22Rv1 (cell line): ENCODE results near the gene EPS15.
"Not testable (repeated sequence)": the region's sequence is repeated elsewhere in the genome, so short reads cannot be mapped to it uniquely, and the experiment has no call there.

Source experiments
- H3K27ac ChIP-seq: fragments of 450-650 bp; 2 replicates; pipeline ENCODE4 v1.5.1; 2017
- CTCF ChIP-seq: fragments of 450-650 bp; IDR thresholded peaks from 2 replicates; pipeline ENCODE4 v1.5.1; 2017; ENCODE audit warnings: mild to moderate bottlenecking
- ZFX ChIP-seq: fragments of 450-650 bp; IDR thresholded peaks from 2 replicates; pipeline ENCODE4 v1.6.1; 2017; ENCODE audit warnings: antibody characterized with exemption, borderline replicate concordance

EPS15 gene

GRCh38 chr1:51329443-51330325 is 189.4 kb downstream of the EPS15 start:
- TF ChIP-seq ZFX (no peak), CTCF (no peak)
- peak overlapping the region; percentile 80 for H3K27ac ChIP-seq

GRCh38 chr1:51328926-51329325 is 190.1 kb downstream of the EPS15 start:
- H3K27ac ChIP-seq: peak overlapping the region; percentile 80
- TF ChIP-seq ZFX (no peak), CTCF (no peak)

- peak overlapping the region; percentile 80; the same call in 1 of the 2 replicates for H3K27ac ChIP-seq
- TF ChIP-seq CTCF (no peak), ZFX (no peak)
Observed at GRCh38 chr1:51328279-51328678, 190.8 kb downstream of the EPS15 start.

GRCh38 chr1:51327386-51327785 is 191.7 kb downstream of the EPS15 start:
- H3K27ac ChIP-seq: no peak overlapping the region
- TF ChIP-seq ZFX (no peak), CTCF (no peak)

- TF ChIP-seq ZFX (no peak), CTCF (no peak)
- no peak overlapping the region for H3K27ac ChIP-seq
Observed at GRCh38 chr1:51326839-51327238, 192.2 kb downstream of the EPS15 start.

- H3K27ac ChIP-seq: no peak overlapping the region
- TF ChIP-seq ZFX: no peak
- TF ChIP-seq CTCF: no peak
Observed at GRCh38 chr1:51325878-51326755, 192.9 kb downstream of the EPS15 start.

GRCh38 chr1:51325391-51325790 is 193.7 kb downstream of the EPS15 start:
- TF ChIP-seq CTCF (no peak), ZFX (no peak)
- H3K27ac ChIP-seq: no peak overlapping the region

GRCh38 chr1:51325011-51325385 is 194.1 kb downstream of the EPS15 start:
- H3K27ac ChIP-seq: not testable (repeated sequence)
